Astrocyte of the cerebellum (primary cell): ENCODE results near the gene UQCC3.

ENCODE experiments used
- DNase-seq: peaks from one replicate; pipeline ENCODE4 v3.0.0-alpha.2; 2011; ENCODE audit warnings: low read depth
- H3K4me3 ChIP-seq: 2 replicates; pipeline ENCODE4 v1.5.1; 2011; ENCODE audit warnings: mild to moderate bottlenecking, low read depth, low read length, moderate library complexity
- CTCF ChIP-seq: IDR thresholded peaks from 2 replicates; pipeline ENCODE4 v1.5.1; 2012; ENCODE audit warnings: low read length, low read depth, moderate library complexity, mild to moderate bottlenecking; ENCODE audit errors: missing control alignments
- in situ Hi-C: cut with HindIII; loops from 2 replicates; pipeline ENCODE4 v1.10.0; 2017; ENCODE audit warnings: low sequenced_read_pairs

The UQCC3 gene

GRCh38 chr11:62652161-62653006, 19.1 kb upstream of the UQCC3 start:
- in situ Hi-C loops = no loop called here
- H3K4me3 ChIP-seq = peak overlapping the region; percentile 96
- no peak for DNase-seq
- no peak for TF ChIP-seq CTCF

- H3K4me3 ChIP-seq = no peak overlapping the region
- no peak for TF ChIP-seq CTCF
- in situ Hi-C loops = no loop called here
- DNase-seq = no peak
Measured at GRCh38 chr11:62654297-62654696, 17.2 kb upstream of the UQCC3 start.

- in situ Hi-C loops = no loop called here
- TF ChIP-seq CTCF = no peak
- no peak for DNase-seq
- H3K4me3 ChIP-seq = no peak overlapping the region
Measured at GRCh38 chr11:62656796-62657429, 14.6 kb upstream of the UQCC3 start.

- no peak for DNase-seq
- no peak for TF ChIP-seq CTCF
- H3K4me3 ChIP-seq = peak overlapping the region; percentile 90
- in situ Hi-C loops = no loop called here
Measured at GRCh38 chr11:62664405-62665074, 6.9 kb upstream of the UQCC3 start.

GRCh38 chr11:62665075-62665598, 6.3 kb upstream of the UQCC3 start, which contains the start of the genes C11orf98 and CSKMT:
Gene C11orf98, minus strand, starts transcription at chr11:62665210. Its CDS starts 41 bp downstream, at chr11:62665169.
Gene CSKMT, plus strand, starts transcription at chr11:62665312. Its CDS starts 568 bp downstream, at chr11:62665880.
- DNase-seq = peak; percentile 82
- peak within 1 kb of the TSS; percentile 90 for H3K4me3 ChIP-seq
- TF ChIP-seq CTCF = no peak
- in situ Hi-C loops = no loop called here

- no peak for TF ChIP-seq CTCF
- peak overlapping the region; percentile 90 for H3K4me3 ChIP-seq
- DNase-seq = no peak
- in situ Hi-C loops = no loop called here
Measured at GRCh38 chr11:62665599-62666258, 5.7 kb upstream of the UQCC3 start.
